H7 (cell line): ENCODE data around the gene SIX5. TPM values are rescaled to one million over a fixed set of nuclear protein-coding genes. Genes with fewer than 3 reads are reported as not detected.

ENCODE experiments used
- DNase-seq: peaks from one replicate; pipeline ENCODE4 v3.0.0; 2012
- H3K27me3 ChIP-seq: 2 replicates; pipeline ENCODE4 v1.6.0; 2011; ENCODE audit warnings: mild to moderate bottlenecking, low read length; ENCODE audit not compliant: control insufficient read depth, insufficient read depth
- H3K36me3 ChIP-seq: replicated peaks from 2 replicates; pipeline ENCODE4 v1.5.1; 2011; ENCODE audit warnings: low read length; ENCODE audit not compliant: control insufficient read depth, insufficient read depth
- H3K4me3 ChIP-seq: 2 replicates; pipeline ENCODE4 v1.5.1; 2011; ENCODE audit warnings: low read depth, mild to moderate bottlenecking, control low read depth, low read length, moderate library complexity; ENCODE audit not compliant: insufficient read depth
- total RNA-seq: library from RNA; depleted of rRNA; stranded (reverse); fragments of >200 nt; shearing (Covaris generic); gene quantifications from 2 replicates; pipeline ENCODE4 v1.2.3, GENCODE V29; 2014

The SIX5 gene
- total RNA-seq, 1 experiment from 2014 or later: 18.7 TPM

DNA sequence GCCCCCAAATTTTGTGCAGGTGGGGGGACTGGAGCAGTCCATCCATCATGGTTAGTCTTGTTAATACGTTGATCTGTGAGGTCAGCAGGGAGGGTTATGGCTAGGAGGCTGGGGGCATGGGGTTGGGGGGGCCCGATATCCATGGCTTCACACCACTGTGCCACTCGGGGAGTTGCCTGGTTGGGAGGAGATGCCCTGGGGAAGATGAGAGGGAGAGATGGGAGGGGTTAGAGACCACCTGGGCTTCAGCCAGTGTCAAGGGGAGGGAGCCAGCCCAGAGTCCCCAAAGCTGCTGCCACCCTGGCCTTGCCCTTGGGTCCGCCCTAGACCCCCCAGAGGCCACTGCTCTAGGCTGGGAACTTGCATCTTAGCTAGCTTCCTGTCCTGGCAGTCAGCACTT, 15.0 kb upstream of the SIX5 start:
- peak; percentile 51 for DNase-seq
- H3K4me3 ChIP-seq: no peak overlapping the region
- H3K27me3 ChIP-seq: peaks cover 9% of the 10 kb centered on the region
- peaks cover 5% of the 10 kb centered on the region for H3K36me3 ChIP-seq

DNA sequence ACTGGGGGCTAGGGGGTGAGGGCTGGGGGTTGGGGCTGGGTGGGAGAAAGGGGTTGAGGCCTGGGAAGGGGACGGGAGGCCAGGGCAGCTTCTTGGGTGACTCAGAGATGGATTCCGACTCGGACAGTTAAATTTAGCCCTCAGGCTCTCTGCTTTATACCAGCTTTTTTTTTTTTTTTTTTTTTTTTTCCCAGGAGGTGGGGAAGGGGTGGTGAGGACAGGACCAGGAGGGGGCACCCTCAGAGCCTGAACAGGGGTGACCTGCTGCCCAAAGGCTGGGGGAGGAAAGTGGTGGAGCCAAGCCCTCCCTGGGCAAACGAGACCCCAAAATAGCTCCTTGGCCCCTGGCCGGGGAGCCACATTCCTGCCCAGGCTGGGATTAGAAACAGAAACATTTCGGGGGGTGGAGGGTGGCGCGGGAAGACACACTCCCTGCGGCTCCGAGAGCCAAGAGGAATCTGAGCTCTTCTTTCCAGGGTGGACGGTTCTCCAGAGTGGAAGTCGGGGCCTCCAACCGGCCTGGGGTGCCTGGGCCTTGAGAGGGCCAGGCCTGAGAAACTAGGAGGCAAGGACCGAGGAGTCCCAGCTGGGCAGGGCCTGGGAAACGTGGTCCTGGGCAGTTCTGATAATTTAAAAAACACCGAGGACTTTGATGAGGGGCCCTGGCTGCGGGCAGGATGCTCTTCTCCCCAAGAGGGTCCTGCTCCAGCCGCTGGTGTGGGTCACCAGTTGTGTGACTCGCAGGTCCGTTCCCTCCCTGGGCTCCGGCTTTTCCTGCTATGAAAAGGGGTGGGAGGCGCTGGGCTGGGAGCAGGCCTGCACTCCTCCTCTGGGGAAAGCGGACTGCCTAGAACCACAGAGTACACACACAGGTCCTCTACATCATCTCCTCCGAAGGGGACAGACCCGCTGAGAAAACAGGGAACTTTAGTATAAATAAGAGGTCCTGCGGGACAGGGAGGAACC, 14.1 kb upstream of the SIX5 start:
- Histone ChIP-seq H3K27me3 (peaks cover 9% of the 10 kb centered on the region), H3K4me3 (no peak overlapping the region), H3K36me3 (peaks cover 2% of the 10 kb centered on the region)
- DNase-seq: peak; percentile 79

DNA sequence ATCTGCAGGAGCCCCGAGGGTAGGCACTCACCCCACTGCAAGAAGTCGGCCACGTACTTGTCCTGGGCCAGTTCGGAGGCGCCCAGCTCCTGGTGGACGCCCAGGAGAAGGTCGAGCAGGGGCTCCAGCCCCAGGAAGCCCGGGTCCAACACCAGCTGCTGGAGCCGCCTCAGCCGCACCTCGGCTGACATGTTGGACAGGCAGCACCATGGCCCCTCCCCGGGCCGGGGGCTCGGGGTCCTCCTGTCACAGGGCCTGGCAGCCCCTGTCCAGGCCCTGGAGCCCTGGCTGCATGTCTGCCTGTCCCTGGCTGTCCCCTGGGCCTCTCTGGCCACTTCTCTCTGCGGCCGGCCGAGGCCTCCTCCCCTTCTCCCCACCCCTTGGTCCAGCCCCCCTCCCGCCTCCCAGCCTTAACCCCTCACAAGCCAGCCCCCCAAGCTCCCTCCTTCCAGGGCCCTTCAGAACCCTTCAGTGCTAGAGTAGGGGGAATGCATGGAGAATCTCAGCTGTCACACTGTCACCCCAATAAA, 13.2 kb upstream of the SIX5 start, which contains the start of gene DMPK:
Gene DMPK (minus strand): TSS at position 329 of the 530 bp plus-strand sequence. CDS start 138 bp downstream, at position 191.
- peaks cover 9% of the 10 kb centered on the region for H3K27me3 ChIP-seq
- H3K4me3 ChIP-seq: no peak within 1 kb of the TSS
- no peaks in the 10 kb centered on the region; the same call in none of the 2 replicates for H3K36me3 ChIP-seq
- peak; percentile 81 for DNase-seq

DNA sequence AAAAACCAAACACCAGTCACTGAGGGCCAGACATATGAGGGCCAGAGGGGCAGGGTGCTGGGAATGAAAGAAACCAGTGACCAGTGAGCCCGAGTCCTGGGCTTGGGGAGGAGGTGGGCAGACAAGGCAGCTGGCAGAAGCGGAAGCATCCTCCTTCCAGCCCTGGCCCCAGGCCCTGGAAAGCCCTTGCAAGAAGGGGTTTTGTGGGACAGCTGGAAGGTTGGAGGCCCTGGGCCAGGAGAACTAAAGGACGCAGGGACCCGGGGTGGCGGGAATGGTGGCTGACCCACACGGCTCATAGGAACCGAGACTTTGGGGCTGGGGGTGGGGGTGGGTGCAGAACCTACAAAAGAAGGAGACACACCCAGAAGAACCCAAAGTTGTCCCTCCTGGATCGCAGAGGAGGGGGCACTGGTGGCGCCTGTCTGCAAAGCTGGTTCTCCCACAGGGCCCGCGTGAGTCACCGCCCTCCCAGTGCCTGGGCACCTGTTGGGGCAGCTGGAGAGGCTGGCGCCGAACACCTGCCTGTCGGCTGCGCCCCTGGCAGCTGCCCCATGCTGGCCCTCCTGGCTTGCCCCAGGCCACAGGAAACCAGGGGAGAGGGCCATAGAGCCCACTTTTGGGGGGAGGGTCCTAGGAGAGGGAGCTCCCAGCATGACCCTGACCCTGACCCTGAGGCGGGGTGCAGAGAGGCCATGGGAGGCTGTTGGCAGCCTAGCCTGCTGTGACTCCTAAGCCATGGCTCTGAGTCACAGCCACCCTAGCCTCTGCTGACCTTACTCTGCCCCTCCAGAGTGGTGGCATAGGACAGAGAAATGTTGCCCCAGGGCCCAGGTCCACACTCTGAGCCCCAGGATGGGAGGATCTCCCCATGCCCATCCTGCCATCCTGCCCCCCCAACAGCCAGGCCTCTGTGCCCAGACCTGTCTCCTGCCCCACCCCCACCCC, 12.4 kb upstream of the SIX5 start:
- peaks cover 9% of the 10 kb centered on the region for H3K27me3 ChIP-seq
- no peak overlapping the region for H3K4me3 ChIP-seq
- H3K36me3 ChIP-seq: peaks cover 2% of the 10 kb centered on the region
- DNase-seq: peak; percentile 69

DNA sequence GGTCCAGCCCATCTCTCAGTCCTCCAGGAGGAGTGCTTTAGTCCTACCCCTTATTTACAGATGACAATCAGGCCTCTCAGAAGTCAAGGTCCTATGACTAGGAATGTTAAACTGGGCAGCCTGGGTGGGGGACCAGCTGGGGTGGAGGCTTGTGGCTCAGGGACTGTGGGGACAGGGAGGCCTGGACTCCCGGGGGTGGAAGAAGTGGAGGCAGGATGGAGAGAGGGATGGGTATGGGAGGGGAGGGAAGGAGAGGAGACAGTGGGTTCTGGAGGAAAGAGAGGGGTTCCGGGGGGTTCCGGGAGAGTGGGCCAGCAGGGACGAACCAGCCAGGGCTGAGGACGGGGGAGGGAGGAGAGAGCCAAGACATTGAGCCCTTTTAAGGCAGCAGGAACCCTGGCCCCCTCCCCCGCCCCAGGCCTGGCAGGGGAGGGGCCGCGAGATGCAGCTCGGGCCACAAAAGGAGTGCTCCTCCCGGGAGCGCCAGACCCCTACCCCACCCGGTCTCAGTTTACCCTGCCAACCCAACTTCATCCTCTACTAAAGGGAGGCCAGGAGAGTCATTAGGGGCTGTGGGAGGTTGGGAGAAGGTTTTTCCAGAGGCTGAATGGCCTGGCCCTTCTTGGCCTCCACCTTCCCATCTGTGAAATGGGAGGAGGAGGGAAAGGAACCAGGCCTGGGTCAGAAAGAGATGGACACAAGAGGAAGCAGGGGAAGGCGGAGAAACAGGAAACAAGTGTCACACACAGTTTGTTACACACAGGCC, 11.6 kb upstream of the SIX5 start:
- Histone ChIP-seq H3K4me3 (no peak overlapping the region), H3K36me3 (peaks cover 2% of the 10 kb centered on the region), H3K27me3 (peaks cover 9% of the 10 kb centered on the region)
- peak; percentile 82 for DNase-seq

DNA sequence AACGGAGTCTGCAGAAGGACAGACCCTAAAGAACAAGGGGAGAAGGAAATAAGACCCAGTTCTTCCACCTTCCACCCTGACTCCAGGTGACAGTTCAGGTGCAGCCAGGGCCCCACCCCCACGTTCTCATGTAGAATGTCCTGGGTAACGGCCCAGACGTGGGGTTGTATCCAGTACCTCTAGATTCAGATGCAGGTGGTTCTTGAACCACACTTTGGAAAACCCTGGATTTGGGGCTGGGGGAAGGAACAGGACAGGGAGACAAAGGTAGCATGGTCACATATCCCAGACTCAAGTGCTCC, 11.0 kb upstream of the SIX5 start:
- Histone ChIP-seq H3K27me3 (peaks cover 9% of the 10 kb centered on the region), H3K4me3 (no peak overlapping the region), H3K36me3 (peaks cover 2% of the 10 kb centered on the region)
- peak; percentile 76 for DNase-seq

DNA sequence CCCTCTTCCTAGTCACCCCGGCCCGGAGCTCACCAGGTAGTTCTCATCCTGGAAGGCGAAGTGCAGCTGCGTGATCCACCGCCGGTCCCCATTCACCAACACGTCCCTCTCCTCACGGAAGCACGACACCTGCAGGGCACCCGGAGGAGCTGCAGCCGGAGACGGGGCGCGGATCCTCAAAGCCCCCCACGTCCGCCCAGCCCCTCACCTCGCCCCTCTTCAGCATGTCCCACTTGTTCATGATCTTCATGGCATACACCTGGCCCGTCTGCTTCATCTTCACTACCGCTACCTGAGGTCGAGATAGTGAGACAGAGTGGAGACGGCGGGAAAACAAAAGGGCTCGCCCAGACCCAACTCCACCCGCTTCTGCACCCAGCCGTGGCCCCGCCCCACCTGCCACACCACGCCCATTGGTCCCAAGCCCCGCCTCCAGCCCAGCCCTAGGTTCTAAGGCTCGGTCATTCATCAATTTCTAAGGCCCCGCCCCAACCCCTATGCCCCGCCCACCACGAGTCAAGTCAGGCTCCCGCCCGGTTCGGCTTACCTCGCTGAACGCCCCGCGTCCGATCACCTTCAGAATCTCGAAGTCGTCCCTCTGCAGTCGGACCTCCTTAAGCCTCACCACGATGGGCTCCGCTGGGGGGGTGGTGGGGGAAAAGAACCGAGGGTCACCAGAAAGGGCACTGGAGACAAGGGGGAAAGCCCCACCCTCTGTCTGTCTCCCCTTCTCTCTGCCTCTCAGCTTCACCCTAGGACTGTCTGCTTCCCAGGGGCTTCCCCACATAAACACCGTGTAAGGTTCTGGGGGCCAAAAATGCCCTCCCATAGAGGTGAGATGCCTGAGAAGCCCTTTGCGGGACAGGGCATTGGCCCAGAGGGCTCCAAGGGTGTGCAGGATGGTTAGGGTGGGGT, 10.4 kb upstream of the SIX5 start:
- Histone ChIP-seq H3K36me3 (peaks cover 2% of the 10 kb centered on the region), H3K27me3 (peaks cover 9% of the 10 kb centered on the region), H3K4me3 (peak overlapping the region; percentile 50)
- peak; percentile 99 for DNase-seq

DNA sequence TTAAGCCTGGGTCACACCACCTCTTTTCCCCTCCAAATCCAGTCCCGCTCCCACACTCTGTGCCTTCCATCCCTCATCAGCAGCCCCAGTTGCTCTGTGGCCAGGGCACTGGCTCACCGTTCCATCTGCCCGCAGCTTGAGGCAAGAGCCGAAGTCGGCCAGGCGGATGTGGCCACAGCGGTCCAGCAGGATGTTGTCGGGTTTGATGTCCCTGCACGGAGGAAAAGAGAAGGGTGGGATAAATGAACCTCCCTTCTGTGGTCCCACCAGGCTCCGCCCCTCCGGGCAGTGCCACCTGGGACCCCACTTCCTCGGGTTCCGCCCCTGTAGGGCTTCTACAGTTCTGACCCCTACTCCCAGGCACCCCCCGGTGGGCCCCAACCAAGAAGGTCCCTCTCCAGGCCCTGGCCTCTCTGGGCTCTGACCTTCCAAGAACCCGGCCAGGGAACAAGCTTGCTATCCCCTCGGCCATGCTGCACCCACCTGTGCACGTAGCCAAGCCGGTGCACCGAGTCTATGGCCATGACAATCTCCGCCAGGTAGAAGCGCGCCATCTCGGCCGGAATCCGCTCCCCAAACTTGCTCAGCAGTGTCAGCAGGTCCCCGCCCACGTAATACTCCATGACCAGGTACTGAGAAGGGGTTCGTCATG, 9.1 kb upstream of the SIX5 start:
- no peak for DNase-seq
- Histone ChIP-seq H3K27me3 (peaks cover 9% of the 10 kb centered on the region), H3K4me3 (no peak overlapping the region)

DNA sequence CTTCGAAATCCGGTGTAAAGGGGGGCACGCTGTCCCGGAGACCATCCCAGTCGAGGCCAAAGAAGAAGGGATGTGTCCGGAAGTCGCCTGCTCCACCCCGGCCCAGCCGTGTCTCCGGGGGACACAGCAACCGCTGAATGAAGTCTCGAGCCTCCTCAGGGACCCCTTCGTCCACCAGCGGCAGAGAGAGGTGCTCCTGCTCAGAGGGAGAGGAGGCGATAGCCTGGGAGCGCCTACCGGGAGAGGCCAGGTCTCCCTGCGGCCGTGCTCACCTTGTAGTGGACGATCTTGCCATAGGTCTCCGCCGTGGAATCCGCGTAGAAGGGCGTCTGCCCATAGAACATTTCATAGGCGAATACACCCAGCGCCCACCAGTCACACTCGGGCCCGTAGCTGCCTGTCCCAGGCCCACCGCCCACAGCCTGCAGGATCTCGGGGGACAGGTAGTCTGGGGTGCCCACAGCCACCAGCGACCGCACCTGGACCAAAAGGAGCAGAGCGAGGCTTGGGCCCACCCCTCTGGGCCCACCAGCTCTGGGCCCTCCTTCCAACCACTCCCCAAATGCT, 8.4 kb upstream of the SIX5 start:
- H3K36me3 ChIP-seq: peaks cover 2% of the 10 kb centered on the region
- H3K27me3 ChIP-seq: peaks cover 12% of the 10 kb centered on the region
- DNase-seq: no peak
- no peak overlapping the region for H3K4me3 ChIP-seq

More for the DNA sequence above, 9.1 kb upstream of the SIX5 start:
- peaks cover 2% of the 10 kb centered on the region for H3K36me3 ChIP-seq

DNA sequence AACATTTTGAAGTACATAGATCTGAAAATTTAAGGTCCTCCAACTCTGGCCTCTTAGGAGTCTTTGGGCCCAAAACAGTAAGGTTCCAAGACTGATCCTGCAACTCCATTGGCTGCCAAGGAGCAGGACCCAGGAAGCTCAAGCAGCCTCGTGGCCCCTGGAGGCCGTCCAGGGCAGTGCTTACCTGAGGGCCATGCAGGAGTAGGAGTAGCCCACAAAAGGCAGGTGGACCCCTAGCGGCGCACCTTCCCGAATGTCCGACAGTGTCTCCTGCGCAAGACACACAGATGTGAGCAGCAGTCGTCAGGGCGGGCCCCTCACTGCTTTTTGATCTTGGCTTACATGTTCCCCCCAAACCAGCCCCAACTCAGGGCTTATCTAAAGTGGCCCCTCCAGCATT, 5.7 kb upstream of the SIX5 start:
- H3K27me3 ChIP-seq: peaks cover 10% of the 10 kb centered on the region; the same call in 1 of the 2 replicates
- DNase-seq: peak; percentile 95
- H3K4me3 ChIP-seq: no peak overlapping the region
- peaks cover 2% of the 10 kb centered on the region for H3K36me3 ChIP-seq

DNA sequence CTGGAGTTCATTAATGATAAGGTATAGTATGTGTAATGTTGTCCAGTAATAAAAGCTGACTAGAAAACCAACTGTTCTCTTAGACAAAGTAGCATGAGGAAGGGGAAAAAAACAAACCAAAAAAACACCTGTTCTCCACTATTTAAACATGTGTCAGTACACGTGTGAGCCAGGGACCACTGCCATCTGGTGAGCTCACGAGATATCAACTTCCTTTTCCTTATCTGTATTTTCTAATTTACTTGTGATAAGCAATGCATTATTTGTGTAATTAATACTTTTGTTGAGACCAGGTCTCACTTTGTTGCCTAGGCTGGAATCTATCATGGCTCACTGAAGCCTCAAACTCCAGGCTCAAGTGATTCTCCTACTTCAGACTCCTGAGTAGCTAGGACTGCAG, 4.3 kb upstream of the SIX5 start:
- peaks cover 2% of the 10 kb centered on the region for H3K36me3 ChIP-seq
- H3K27me3 ChIP-seq: peaks cover 10% of the 10 kb centered on the region; the same call in 1 of the 2 replicates
- no peak overlapping the region for H3K4me3 ChIP-seq
- no peak for DNase-seq

DNA sequence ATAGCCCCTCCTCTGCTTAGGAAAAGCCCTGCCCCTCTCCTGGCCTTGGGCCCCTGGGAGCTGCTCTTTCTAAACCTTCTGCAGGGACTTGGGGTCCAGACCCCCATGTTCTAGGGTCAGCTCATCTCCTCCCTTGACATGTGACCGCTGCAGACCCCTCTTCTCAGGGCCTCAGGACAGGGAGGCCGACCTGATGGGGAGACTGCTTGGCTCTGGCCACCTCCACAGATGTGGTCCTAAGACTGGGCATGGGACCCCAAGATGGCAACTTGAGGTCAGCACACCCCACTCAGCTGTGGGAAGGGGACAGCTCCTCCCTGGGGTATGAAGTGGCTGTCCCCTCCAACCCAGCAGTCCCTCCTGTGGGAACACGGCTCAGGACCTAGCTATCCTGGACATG, 3.9 kb upstream of the SIX5 start:
- peak; percentile 26 for DNase-seq
- peaks cover 2% of the 10 kb centered on the region for H3K36me3 ChIP-seq
- H3K27me3 ChIP-seq: peaks cover 10% of the 10 kb centered on the region; the same call in 1 of the 2 replicates
- H3K4me3 ChIP-seq: no peak overlapping the region
